SK-N-SH (cell line): Measurements from ENCODE around the gene CERS6. TPM values are rescaled to one million over a fixed set of nuclear protein-coding genes. Genes with fewer than 3 reads are reported as not detected.

Experiments used
- CTCF ChIA-PET: fragments of 300-600, 350-600 bp; formaldehyde crosslinking; extraction: SDS; loops from one replicate; lab custom pipeline; 2021; lab: Yijun Ruan, JAX
- POLR2A ChIA-PET: fragments of 350-600 bp; sonication (Branson Sonifier 250); formaldehyde crosslinking; extraction: SDS; loops from one replicate; lab custom pipeline; 2020; ENCODE audit warnings: antibody characterized with exemption, inconsistent platforms; lab: Yijun Ruan, JAX
- DNase-seq: peaks from one replicate; pipeline ENCODE4 v3.0.0; 2012
- H2AFZ ChIP-seq: fragments of 200-600 bp; sonication (generic); 2 replicates; pipeline ENCODE4 v1.8.1; 2016; ENCODE audit warnings: antibody characterized with exemption, mild to moderate bottlenecking, low read depth
- H3F3A ChIP-seq: fragments of 200-600 bp; sonication (generic); replicated peaks from 2 replicates; pipeline ENCODE3; 2016; ENCODE audit warnings: antibody characterized with exemption, mild to moderate bottlenecking; ENCODE audit not compliant: insufficient read depth
- H3K27ac ChIP-seq, 2 experiments: fragments of 200-500 bp in 1 of 2; fragments of 200-600 bp in 1 of 2; sonication (Bioruptor generic) in 1 of 2; sonication (generic), shearing (Covaris generic) in 1 of 2; 2 replicates each; pipeline versions ENCODE4 v1.5.1 to v1.6.1; 2014 to 2016; ENCODE audit warnings: low read depth in 2 of 2, inconsistent platforms in 1 of 2, low read length in 1 of 2, mild to moderate bottlenecking in 1 of 2, mixed read lengths in 1 of 2
- H3K27me3 ChIP-seq: fragments of 200-600 bp; sonication (generic), shearing (Covaris generic); 2 replicates; pipeline ENCODE4 v1.6.1; 2016; ENCODE audit warnings: mixed run types; ENCODE audit not compliant: insufficient read depth
- H3K36me3 ChIP-seq, 2 experiments: fragments of 200-500 bp in 1 of 2; fragments of 200-600 bp in 1 of 2; sonication (Bioruptor generic) in 1 of 2; sonication (generic) in 1 of 2; replicated peaks in 1 of 2; 2 replicates each; pipeline versions ENCODE3 to v1.5.1; 2014 to 2016; ENCODE audit warnings: low read length in 1 of 2, mild to moderate bottlenecking in 1 of 2; ENCODE audit not compliant: insufficient read depth in 2 of 2, control insufficient read depth in 1 of 2
- H3K4me1 ChIP-seq, 2 experiments: fragments of 200-500 bp in 1 of 2; fragments of 200-600 bp in 1 of 2; sonication (Bioruptor generic) in 1 of 2; sonication (generic), shearing (Covaris generic) in 1 of 2; 2 replicates each; pipeline versions ENCODE4 v1.5.1 to v1.6.1; 2014 to 2016; ENCODE audit warnings: low read depth in 1 of 2, low read length in 1 of 2, mixed run types in 1 of 2; ENCODE audit not compliant: insufficient read depth in 2 of 2, control insufficient read depth in 1 of 2
- H3K4me2 ChIP-seq: fragments of 200-600 bp; sonication (generic), shearing (Covaris generic); 2 replicates; pipeline ENCODE4 v1.6.1; 2017; ENCODE audit warnings: mixed run types
- H3K4me3 ChIP-seq, 2 experiments: fragments of 200-500 bp in 1 of 2; fragments of 200-600 bp in 1 of 2; sonication (Bioruptor generic) in 1 of 2; sonication (generic), shearing (Covaris generic) in 1 of 2; 2 replicates each; pipeline versions ENCODE4 v1.5.1 to v1.8.1; 2014 to 2016; ENCODE audit warnings: low read depth in 2 of 2, inconsistent platforms in 1 of 2, low read length in 1 of 2, mild to moderate bottlenecking in 1 of 2, mixed read lengths in 1 of 2, moderate library complexity in 1 of 2
- H3K79me2 ChIP-seq: fragments of 200-600 bp; sonication (generic); 2 replicates; pipeline ENCODE4 v1.8.1; 2017; ENCODE audit warnings: mild to moderate bottlenecking; ENCODE audit not compliant: insufficient read depth
- H3K9ac ChIP-seq: fragments of 200-600 bp; sonication (generic); 2 replicates; pipeline ENCODE4 v1.6.1; 2017; ENCODE audit warnings: mixed run types
- H3K9me2 ChIP-seq: fragments of 200-600 bp; sonication (generic); 2 replicates; pipeline ENCODE4 v1.6.1; 2017; ENCODE audit warnings: mixed run types
- H3K9me3 ChIP-seq: fragments of 200-600 bp; sonication (generic); 2 replicates; pipeline ENCODE4 v1.6.1; 2017; ENCODE audit warnings: mixed run types, mild to moderate bottlenecking, moderate library complexity
- H4K20me1 ChIP-seq: fragments of 200-600 bp; sonication (generic); 2 replicates; pipeline ENCODE4 v1.6.1; 2017; ENCODE audit warnings: mild to moderate bottlenecking, mixed run types; ENCODE audit not compliant: insufficient read depth
- CHD2 ChIP-seq: fragments of 150-350 bp; IDR thresholded peaks from 2 replicates; pipeline ENCODE4 v1.6.1; 2018; ENCODE audit warnings: low read length; ENCODE audit not compliant: partially characterized antibody
- ELF1 ChIP-seq: IDR thresholded peaks from 2 replicates; pipeline ENCODE4 v1.4.0; 2012
- GABPA ChIP-seq: IDR thresholded peaks from 2 replicates; pipeline ENCODE4 v1.4.0; 2012; ENCODE audit warnings: low read depth, mild to moderate bottlenecking
- JUND ChIP-seq: IDR thresholded peaks from 2 replicates; pipeline ENCODE4 v1.4.0; 2012
- WGBS: methylation state at CpG from one replicate; pipeline ENCODE4 v1.1.6; 2017; ENCODE audit warnings: low lambda C conversion rate; 5-methylcytosine and 5-hydroxymethylcytosine counted together
- polyA plus RNA-seq, 3 experiments: library from polyadenylated mRNA; depleted of rRNA; stranded (reverse); fragments of >200 nt; gene quantifications; 2 replicates each; pipeline ENCODE4 v1.2.3, GENCODE V29; 2012
- TF ChIP-seq, protein P1 (sequence below): IDR thresholded peaks from 2 replicates; pipeline ENCODE4 v1.6.1; 2012; ENCODE audit warnings: mild to moderate bottlenecking, low read depth, low read length, moderate library complexity

Gene CERS6
- polyA plus RNA-seq, 1 of the 3 experiments (the other 2 are of a cell fraction): 1.8 TPM

DNA sequence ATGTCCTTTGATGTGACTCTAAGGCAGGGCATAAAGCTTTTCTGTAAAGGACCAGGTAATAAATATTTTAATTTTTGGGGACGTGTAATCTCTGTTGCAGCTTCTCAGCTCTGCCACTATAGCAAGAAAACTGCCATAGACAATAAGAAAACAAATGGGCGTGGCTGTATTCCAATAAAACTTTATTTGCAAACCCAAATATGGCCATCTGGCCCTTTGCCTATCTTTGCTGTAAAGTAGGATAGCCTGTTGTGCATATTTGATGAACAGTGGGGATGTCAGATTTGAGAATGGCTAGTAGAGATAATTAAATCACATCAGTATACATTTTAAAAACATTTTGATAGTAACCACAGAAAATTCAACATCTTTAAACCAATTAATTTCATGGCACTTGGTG is 250.7 kb downstream of the CERS6 start (continued):
- no peak for TF ChIP-seq GABPA

DNA sequence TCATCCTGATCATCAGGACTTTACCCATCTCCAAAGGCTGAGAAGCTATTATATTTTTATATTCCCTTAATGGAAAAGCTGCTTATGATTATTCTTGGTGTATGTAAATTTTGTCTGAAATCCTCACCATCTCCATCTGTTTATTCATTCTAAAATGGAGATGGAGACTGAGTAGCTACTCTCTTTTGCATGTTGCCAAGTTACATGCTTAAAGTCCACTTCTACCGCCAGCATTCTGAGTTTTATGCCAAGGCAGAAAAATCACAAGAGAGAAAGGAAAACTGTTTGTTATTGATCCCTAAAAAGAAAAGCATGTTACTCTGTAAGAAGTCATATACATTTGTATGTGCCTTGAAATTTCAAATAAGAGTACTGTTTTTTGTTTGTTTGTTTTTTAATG is 252.0 kb downstream of the CERS6 start:
- Histone ChIP-seq H3K79me2 (no peaks in the 10 kb centered on the region), H3K9ac (no peak overlapping the region), H3K4me2 (no peak overlapping the region), H3K9me2 (no peaks in the 10 kb centered on the region), H3K4me3 (no peak overlapping the region), H3F3A (peaks cover 2% of the 10 kb centered on the region), H3K36me3 (no peaks in the 10 kb centered on the region), H3K9me3 (no peaks in the 10 kb centered on the region), H3K27me3 (no peaks in the 10 kb centered on the region), H4K20me1 (no peaks in the 10 kb centered on the region), H3K27ac (no peak overlapping the region), H3K4me1 (peaks cover 0 to under 1% of the 10 kb centered on the region in 2 experiments; a peak in 2 of 4 replicates), H2AFZ (no peak overlapping the region)
- no peak for DNase-seq
- 100% methylated on average over 1 of the region's 1 CpG for WGBS
- ChIA-PET POLR2A (no interaction called here), CTCF (interaction anchor here (1.4 kb wide), 1 partner anchor 362 kb away, joined by 4 read pairs; no protein-coding TSS in a partner anchor)
- no peak for TF ChIP-seq JUND

DNA sequence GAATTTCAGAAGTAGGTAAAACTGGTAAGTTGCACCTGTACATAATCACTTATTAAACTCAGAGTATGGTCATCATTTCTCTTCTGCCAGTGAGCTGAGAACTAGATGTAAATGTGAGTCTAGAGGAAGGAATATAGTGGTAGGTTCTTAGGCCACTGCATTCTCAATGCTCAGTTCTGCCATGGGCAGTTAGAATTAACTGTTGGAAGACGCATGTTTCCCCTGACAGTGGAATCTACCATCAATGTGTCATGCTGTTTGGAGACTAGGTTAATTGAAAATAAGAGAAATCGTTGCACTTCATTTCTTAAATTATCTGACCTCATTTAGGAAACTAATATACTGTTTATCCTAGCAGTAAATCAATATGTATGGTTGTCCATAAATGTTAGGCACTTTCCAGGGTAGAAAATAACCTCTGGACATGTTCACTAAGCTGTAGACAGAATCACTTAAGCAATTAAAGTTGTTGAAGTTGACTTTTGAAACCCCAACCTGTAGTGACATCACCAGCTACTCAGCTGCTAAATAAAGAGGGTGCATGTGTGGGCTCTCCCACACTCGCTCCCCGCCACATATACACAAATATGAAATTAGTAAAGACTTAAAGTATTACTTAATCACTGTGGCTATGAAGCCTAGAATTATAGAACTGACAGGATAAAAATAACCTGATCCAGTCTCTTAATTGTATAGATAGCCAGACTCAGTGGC is 254.8 kb downstream of the CERS6 start:
- Histone ChIP-seq H3K79me2 (no peaks in the 10 kb centered on the region), H3K4me2 (no peak overlapping the region), H3K27me3 (no peaks in the 10 kb centered on the region), H3K27ac (no peak overlapping the region), H2AFZ (no peak overlapping the region), H3K4me3 (no peak overlapping the region), H3K9ac (no peak overlapping the region), H3K9me3 (no peaks in the 10 kb centered on the region), H3F3A (peaks cover 5% of the 10 kb centered on the region), H4K20me1 (no peaks in the 10 kb centered on the region), H3K9me2 (no peaks in the 10 kb centered on the region), H3K4me1 (peaks cover 0 to 3% of the 10 kb centered on the region in 2 experiments; a peak in 2 of 4 replicates), H3K36me3 (no peaks in the 10 kb centered on the region)
- TF ChIP-seq ELF1 (no peak), CHD2 (no peak)
- TF ChIP-seq, protein P1, sequence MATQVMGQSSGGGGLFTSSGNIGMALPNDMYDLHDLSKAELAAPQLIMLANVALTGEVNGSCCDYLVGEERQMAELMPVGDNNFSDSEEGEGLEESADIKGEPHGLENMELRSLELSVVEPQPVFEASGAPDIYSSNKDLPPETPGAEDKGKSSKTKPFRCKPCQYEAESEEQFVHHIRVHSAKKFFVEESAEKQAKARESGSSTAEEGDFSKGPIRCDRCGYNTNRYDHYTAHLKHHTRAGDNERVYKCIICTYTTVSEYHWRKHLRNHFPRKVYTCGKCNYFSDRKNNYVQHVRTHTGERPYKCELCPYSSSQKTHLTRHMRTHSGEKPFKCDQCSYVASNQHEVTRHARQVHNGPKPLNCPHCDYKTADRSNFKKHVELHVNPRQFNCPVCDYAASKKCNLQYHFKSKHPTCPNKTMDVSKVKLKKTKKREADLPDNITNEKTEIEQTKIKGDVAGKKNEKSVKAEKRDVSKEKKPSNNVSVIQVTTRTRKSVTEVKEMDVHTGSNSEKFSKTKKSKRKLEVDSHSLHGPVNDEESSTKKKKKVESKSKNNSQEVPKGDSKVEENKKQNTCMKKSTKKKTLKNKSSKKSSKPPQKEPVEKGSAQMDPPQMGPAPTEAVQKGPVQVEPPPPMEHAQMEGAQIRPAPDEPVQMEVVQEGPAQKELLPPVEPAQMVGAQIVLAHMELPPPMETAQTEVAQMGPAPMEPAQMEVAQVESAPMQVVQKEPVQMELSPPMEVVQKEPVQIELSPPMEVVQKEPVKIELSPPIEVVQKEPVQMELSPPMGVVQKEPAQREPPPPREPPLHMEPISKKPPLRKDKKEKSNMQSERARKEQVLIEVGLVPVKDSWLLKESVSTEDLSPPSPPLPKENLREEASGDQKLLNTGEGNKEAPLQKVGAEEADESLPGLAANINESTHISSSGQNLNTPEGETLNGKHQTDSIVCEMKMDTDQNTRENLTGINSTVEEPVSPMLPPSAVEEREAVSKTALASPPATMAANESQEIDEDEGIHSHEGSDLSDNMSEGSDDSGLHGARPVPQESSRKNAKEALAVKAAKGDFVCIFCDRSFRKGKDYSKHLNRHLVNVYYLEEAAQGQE: no peak
- 90% methylated on average over 4 of the region's 4 CpGs for WGBS
- no peak for DNase-seq
- ChIA-PET CTCF (interaction anchor here (0.6 to 1.1 kb wide), 4 partner anchors 8 to 364 kb away, joined by 3 read pairs; no protein-coding TSS in a partner anchor), POLR2A (interaction anchor here (0.6 kb wide), 1 partner anchor 279 kb away, joined by 4 read pairs; no protein-coding TSS in a partner anchor)
